H1 (cell line): ENCODE data around the gene HK2. TPM values are rescaled to one million over a fixed set of nuclear protein-coding genes. Genes with fewer than 3 reads are reported as not detected.

Experiments
- CTCF ChIA-PET: fragments of 300-600 bp; sonication (Branson Sonifier 250); formaldehyde crosslinking; loops from one replicate; lab custom pipeline; 2021; ENCODE audit not compliant: partially characterized antibody; lab: Charles Lee
- POLR2A ChIA-PET: fragments of 300-600 bp; sonication (Branson Sonifier 250); formaldehyde crosslinking; loops from one replicate; lab custom pipeline; 2021; ENCODE audit warnings: inconsistent platforms; ENCODE audit not compliant: partially characterized antibody; lab: Charles Lee
- DNase-seq, 2 experiments: peaks; one replicate each; pipeline versions ENCODE4 v3.0.0 to v3.0.0-alpha.2; 2010 to 2022; ENCODE audit warnings: low spot score in 2 of 2, low read depth in 1 of 2, mixed read lengths in 1 of 2
- FAIRE-seq: peaks from 2 replicates; lab custom pipeline; 2011; peaks lifted over from hg19 to GRCh38; lab: Jason Lieb, UNC
- H2AFZ ChIP-seq: 2 replicates; pipeline ENCODE4 v1.8.1; 2012; ENCODE audit warnings: low read length, inconsistent platforms
- H2AK5ac ChIP-seq: 2 replicates; pipeline ENCODE4 v1.6.1; 2013; ENCODE audit warnings: low read depth, low read length
- H2BK120ac ChIP-seq: replicated peaks from 2 replicates; pipeline ENCODE3; 2013; ENCODE audit warnings: low read depth, low read length, inconsistent platforms
- H2BK12ac ChIP-seq: 2 replicates; pipeline ENCODE4 v1.6.1; 2013; ENCODE audit warnings: low read depth, low read length
- H2BK15ac ChIP-seq: 2 replicates; pipeline ENCODE4 v1.6.1; 2013; ENCODE audit warnings: low read length
- H2BK20ac ChIP-seq: 2 replicates; pipeline ENCODE4 v1.6.1; 2013; ENCODE audit warnings: low read length
- H2BK5ac ChIP-seq: 2 replicates; pipeline ENCODE4 v1.6.1; 2013; ENCODE audit warnings: low read depth, low read length
- H3K14ac ChIP-seq: 2 replicates; pipeline ENCODE4 v1.6.1; 2013; ENCODE audit warnings: inconsistent platforms; ENCODE audit not compliant: insufficient read length
- H3K18ac ChIP-seq: 2 replicates; pipeline ENCODE4 v1.6.1; 2013; ENCODE audit warnings: low read length; ENCODE audit errors: extremely low read depth
- H3K23ac ChIP-seq: 2 replicates; pipeline ENCODE4 v1.6.1; 2013; ENCODE audit warnings: inconsistent platforms; ENCODE audit not compliant: insufficient read length
- H3K23me2 ChIP-seq: 2 replicates; pipeline ENCODE4 v1.6.1; 2013; ENCODE audit warnings: low read depth, low read length
- H3K27ac ChIP-seq: 2 replicates; pipeline ENCODE4 v1.6.1; 2011; ENCODE audit warnings: low read depth, low read length, inconsistent platforms
- H3K27me3 ChIP-seq, 4 experiments: replicated peaks in 1 of 4; 1 replicate in 1 of 4; 2 replicates in 3 of 4; pipeline versions ENCODE4 v1.6.1 to v1.8.1; 2011 to 2013; ENCODE audit warnings: low read length in 3 of 4, mild to moderate bottlenecking in 3 of 4, inconsistent platforms in 2 of 4, mixed read lengths in 2 of 4, moderate library complexity in 1 of 4; ENCODE audit not compliant: control insufficient read depth in 3 of 4, insufficient read depth in 3 of 4; ENCODE audit errors: extremely low read depth in 1 of 4
- H3K36me3 ChIP-seq, 4 experiments: 2 replicates each; pipeline versions ENCODE4 v1.6.1 to v1.8.1; 2011 to 2013; ENCODE audit warnings: mild to moderate bottlenecking in 4 of 4, low read length in 3 of 4, moderate library complexity in 2 of 4, control low read depth in 1 of 4, inconsistent platforms in 1 of 4; ENCODE audit not compliant: insufficient read depth in 4 of 4, control insufficient read depth in 2 of 4
- H3K4ac ChIP-seq: replicated peaks from 2 replicates; pipeline ENCODE3; 2013; ENCODE audit warnings: low read length, low read depth, mixed read lengths, inconsistent platforms; ENCODE audit not compliant: insufficient read length
- H3K4me1 ChIP-seq, 4 experiments: replicated peaks in 1 of 4; 1 replicate in 1 of 4; 2 replicates in 3 of 4; pipeline versions ENCODE4 v1.6.1 to v1.8.1; 2011 to 2013; ENCODE audit warnings: low read length in 3 of 4, inconsistent platforms in 2 of 4, mixed read lengths in 1 of 4; ENCODE audit not compliant: insufficient read depth in 4 of 4, control insufficient read depth in 3 of 4
- H3K4me2 ChIP-seq, 2 experiments: 2 replicates each; pipeline versions ENCODE4 v1.6.1 to v1.8.1; 2011 to 2013; ENCODE audit warnings: low read depth in 2 of 2, low read length in 2 of 2, control low read depth in 1 of 2, inconsistent platforms in 1 of 2, mild to moderate bottlenecking in 1 of 2; ENCODE audit not compliant: insufficient read depth in 1 of 2
- H3K4me3 ChIP-seq, 4 experiments: fragments of 200-600, 300-600 bp in 1 of 4; sonication (generic), shearing (Covaris generic), sonication (Bioruptor Twin) in 1 of 4; 2 replicates each; pipeline versions ENCODE4 v1.5.1 to v1.8.1; 2011 to 2016; ENCODE audit warnings: low read length in 4 of 4, low read depth in 3 of 4, control low read depth in 2 of 4, inconsistent platforms in 2 of 4, mild to moderate bottlenecking in 2 of 4, mixed read lengths in 1 of 4, moderate library complexity in 1 of 4; ENCODE audit not compliant: insufficient read depth in 2 of 4; ENCODE audit errors: extremely low read depth in 1 of 4
- H3K56ac ChIP-seq: replicated peaks from 2 replicates; pipeline ENCODE3; 2013; ENCODE audit warnings: low read depth, mild to moderate bottlenecking, mixed read lengths, low read length, inconsistent platforms; ENCODE audit not compliant: insufficient read length
- H3K79me1 ChIP-seq: 2 replicates; pipeline ENCODE4 v1.6.1; 2013; ENCODE audit warnings: low read depth, low read length, control low read depth
- H3K79me2 ChIP-seq, 2 experiments: 2 replicates each; pipeline versions ENCODE4 v1.6.1 to v1.8.1; 2012 to 2013; ENCODE audit warnings: low read length in 2 of 2, mild to moderate bottlenecking in 2 of 2, inconsistent platforms in 1 of 2; ENCODE audit not compliant: insufficient read depth in 2 of 2, control insufficient read depth in 1 of 2
- H3K9ac ChIP-seq, 4 experiments: replicated peaks in 1 of 4; 1 replicate in 1 of 4; 2 replicates in 3 of 4; pipeline versions ENCODE4 v1.6.1 to v1.8.1; 2011 to 2013; ENCODE audit warnings: low read depth in 3 of 4, low read length in 3 of 4, control low read depth in 2 of 4, mild to moderate bottlenecking in 2 of 4, moderate library complexity in 2 of 4, inconsistent platforms in 1 of 4; ENCODE audit errors: extremely low read depth in 1 of 4
- H3K9me3 ChIP-seq, 2 experiments: 2 replicates each; pipeline versions ENCODE4 v1.6.1 to v1.8.1; 2012 to 2013; ENCODE audit warnings: mild to moderate bottlenecking in 2 of 2, moderate library complexity in 2 of 2, control low read depth in 1 of 2, inconsistent platforms in 1 of 2, low read depth in 1 of 2, low read length in 1 of 2, mixed read lengths in 1 of 2; ENCODE audit not compliant: insufficient read depth in 2 of 2
- H4K20me1 ChIP-seq, 2 experiments: replicated peaks in 1 of 2; 2 replicates each; pipeline versions ENCODE3 to v1.8.1; 2011 to 2013; ENCODE audit warnings: inconsistent platforms in 2 of 2, low read length in 2 of 2, mild to moderate bottlenecking in 1 of 2; ENCODE audit not compliant: insufficient read depth in 2 of 2, control insufficient read depth in 1 of 2
- H4K5ac ChIP-seq: 2 replicates; pipeline ENCODE4 v1.6.1; 2013; ENCODE audit warnings: low read length, low read depth, mixed read lengths, inconsistent platforms; ENCODE audit not compliant: insufficient read length
- H4K8ac ChIP-seq: 2 replicates; pipeline ENCODE4 v1.8.0; 2013; ENCODE audit warnings: mild to moderate bottlenecking, moderate library complexity, low read length, inconsistent platforms; ENCODE audit not compliant: insufficient read depth; ENCODE audit errors: extremely low read depth
- H4K91ac ChIP-seq: replicated peaks from 2 replicates; pipeline ENCODE3; 2013; ENCODE audit warnings: low read length, mixed read lengths, inconsistent platforms; ENCODE audit not compliant: insufficient read length
- CTCF ChIP-seq, 3 experiments: IDR thresholded peaks; 1 replicate in 2 of 3; 2 replicates in 1 of 3; pipeline versions ENCODE4 v1.5.1 to v1.6.1; 2011; ENCODE audit warnings: low read length in 3 of 3, mild to moderate bottlenecking in 3 of 3, inconsistent platforms in 2 of 3, low read depth in 1 of 3, moderate library complexity in 1 of 3; ENCODE audit not compliant: insufficient read depth in 1 of 3; ENCODE audit errors: control extremely low read depth in 1 of 3
- POU5F1 ChIP-seq: IDR thresholded peaks from 2 replicates; pipeline ENCODE4 v1.6.1; 2011; ENCODE audit warnings: low read depth, mild to moderate bottlenecking, low read length, moderate library complexity
- TEAD4 ChIP-seq: IDR thresholded peaks from 2 replicates; pipeline ENCODE4 v1.6.1; 2012; ENCODE audit warnings: low read depth, low read length, inconsistent platforms, mixed read lengths
- WGBS, 2 experiments: shearing (Covaris generic) in 1 of 2; methylation state at CpG; one replicate each; pipeline versions ENCODE4 v1.1.6 to v1.1.7; 2013 to 2015; ENCODE audit warnings: low lambda C conversion rate in 2 of 2, mixed read lengths in 2 of 2, inconsistent platforms in 1 of 2, low coverage in 1 of 2, missing lambda C conversion rate in 1 of 2; ENCODE audit not compliant: insufficient replicate concordance in 2 of 2, insufficient coverage in 1 of 2, insufficient read length in 1 of 2; ENCODE audit errors: extremely low coverage in 1 of 2, missing lambda C conversion rate in 1 of 2; 5-methylcytosine and 5-hydroxymethylcytosine counted together
- polyA plus RNA-seq, 7 experiments: library from polyadenylated mRNA; depleted of rRNA in 3 of 7; stranded (reverse) in 5 of 7; unstranded in 2 of 7; fragments of >200 nt in 5 of 7; fragments of 200-250 nt in 2 of 7; gene quantifications; 1 replicate in 5 of 7; 2 replicates in 1 of 7; 4 replicates in 1 of 7; pipeline versions ENCODE4 v1.2.1 to v1.2.3, GENCODE V29; 2011 to 2013; ENCODE audit warnings: missing spikeins in 2 of 7, mixed read lengths in 2 of 7
- total RNA-seq: library from RNA; stranded (reverse); fragmentation: NEBNext Ultra II Directional; extraction: Animal tissue kit (Norgen Biotek cat#: 25700); gene quantifications from 2 replicates; pipeline ENCODE4 v1.2.1, GENCODE V29; 2021

HK2 gene
- total and polyA plus RNA-seq, 2 of the 8 experiments (the other 6 are each of a cell fraction or from before 2014, with no cell fraction given) = 22.1 to 61.9 TPM

GRCh38 chr2:74917702-74918619 lies 84.0 kb downstream of the HK2 start:
- no peak overlapping the region for H3K4ac ChIP-seq
- no peak overlapping the region for H3K4me2 ChIP-seq
- H3K79me1 ChIP-seq = no peaks in the 10 kb centered on the region
- DNase-seq (no peak), FAIRE-seq (no peak)
- 87 to 100% methylated on average over 2 to 20 of the region's 20 CpGs for WGBS, 2 experiments
- H3K18ac ChIP-seq = no peak overlapping the region
- no peak overlapping the region for H4K91ac ChIP-seq
- no peak overlapping the region for H2AFZ ChIP-seq
- no peak overlapping the region for H2AK5ac ChIP-seq
- H3K36me3 ChIP-seq = no peaks in the 10 kb centered on the region
- H3K79me2 ChIP-seq = no peaks in the 10 kb centered on the region
- no peak overlapping the region for H2BK5ac ChIP-seq
- no peak overlapping the region for H2BK120ac ChIP-seq
- no peak overlapping the region for H2BK15ac ChIP-seq
- no peak overlapping the region for H3K9ac ChIP-seq
- H4K20me1 ChIP-seq = no peaks in the 10 kb centered on the region
- no peak overlapping the region for H4K8ac ChIP-seq
- peaks cover 0 to 2% (median 0%) of the 10 kb centered on the region in 4 experiments; a peak in 1 of 7 replicates for H3K27me3 ChIP-seq
- ChIA-PET CTCF (interaction anchor here (0.8 to 3.9 kb wide), 16 partner anchors 9 to 324 kb away, joined by 3 to 26 read pairs (median 6); no protein-coding TSS in a partner anchor), POLR2A (no interaction called here)
- H3K27ac ChIP-seq = no peak overlapping the region
- no peak overlapping the region for H2BK20ac ChIP-seq
- TF ChIP-seq POU5F1 = no peak
- no peak for TF ChIP-seq TEAD4
- TF ChIP-seq CTCF (IDR thresholded peaks at IDR 0.05; ENCODE audit: control extremely low read depth in 1 of 3, insufficient read depth in 1 of 3, low read depth in 1 of 3, low read length in 3 of 3) = peak in 2 of 3 experiments; percentile 31 to 45; a peak in 2 of 4 replicates
- no peak overlapping the region for H3K14ac ChIP-seq
- H4K5ac ChIP-seq = no peak overlapping the region
- H3K56ac ChIP-seq = no peak overlapping the region
- H3K9me3 ChIP-seq = no peaks in the 10 kb centered on the region
- H3K4me1 ChIP-seq = no peaks in the 10 kb centered on the region
- H3K4me3 ChIP-seq = no peak overlapping the region
- peaks cover 2% of the 10 kb centered on the region; the same call in 1 of the 2 replicates for H3K23me2 ChIP-seq
- no peak overlapping the region for H2BK12ac ChIP-seq
- H3K23ac ChIP-seq = no peak overlapping the region
